K562 (cell line): ENCODE measurements around the gene ATP2A3. TPM values are rescaled to one million over a fixed set of nuclear protein-coding genes. Genes with fewer than 3 reads are reported as not detected.

Source experiments
- AFF1 ChIP-seq, 2 experiments: fragments of 450-650 bp; IDR thresholded peaks; 2 replicates each; pipeline ENCODE4 v1.6.1; 2018; ENCODE audit warnings: mild to moderate bottlenecking in 2 of 2, low read depth in 1 of 2; ENCODE audit not compliant: partially characterized antibody in 2 of 2
- ARNT ChIP-seq, 2 experiments: fragments of 450-650 bp; IDR thresholded peaks; 2 replicates each; pipeline ENCODE4 v1.6.1; 2016; ENCODE audit warnings: mild to moderate bottlenecking in 1 of 2
- ATF4 ChIP-seq: fragments of 450-650 bp; formaldehyde crosslinking; IDR thresholded peaks from 2 replicates; pipeline ENCODE4 v1.4.0; 2022; ENCODE audit warnings: mild to moderate bottlenecking, moderate library complexity
- CEBPG ChIP-seq, 3 experiments: fragments of 200-800 bp in 1 of 3; sonication (Bioruptor generic) in 1 of 3; sonication (generic) in 1 of 3; formaldehyde crosslinking in 1 of 3; IDR thresholded peaks in 2 of 3; conservative IDR thresholded peaks in 1 of 3; 2 replicates each; pipeline versions ENCODE4 v1.6.1 to v1.8.0; 2016 to 2022; ENCODE audit warnings: missing compliant biosample characterization in 2 of 3, missing genetic modification characterization in 2 of 3, mild to moderate bottlenecking in 1 of 3, missing genetic modification reagents in 1 of 3
- CHCHD3 ChIP-seq: fragments of 250-450 bp; sonication (Bioruptor Pico); IDR thresholded peaks from 2 replicates; pipeline ENCODE4 v2.1.2; 2022; ENCODE audit warnings: mild to moderate bottlenecking
- CHD2 ChIP-seq: IDR thresholded peaks from 2 replicates; pipeline ENCODE4 v1.6.1; 2011; ENCODE audit warnings: low read depth, low read length
- EGR1 ChIP-seq: fragments of 450-650 bp; conservative IDR thresholded peaks from 2 replicates; pipeline ENCODE4 v1.6.1; 2017; ENCODE audit warnings: mild to moderate bottlenecking
- ETV1 ChIP-seq: fragments of 450-650 bp; conservative IDR thresholded peaks from 2 replicates; pipeline ENCODE4 v1.6.1; 2016; ENCODE audit warnings: missing genetic modification characterization, control low read depth, low read depth, missing compliant biosample characterization
- FOS ChIP-seq: IDR thresholded peaks from 3 replicates; pipeline ENCODE4 v1.6.1; 2011; ENCODE audit not compliant: insufficient read length; ENCODE audit errors: extremely low read depth
- FOXJ2 ChIP-seq: fragments of 200-800 bp; sonication (Bioruptor generic); IDR thresholded peaks from 2 replicates; pipeline ENCODE4 v1.6.1; 2016; ENCODE audit warnings: missing genetic modification characterization, missing compliant biosample characterization
- MAX ChIP-seq: sonication (generic); formaldehyde crosslinking; IDR thresholded peaks from 2 replicates; pipeline ENCODE4 v1.9.0; 2022; ENCODE audit warnings: mild to moderate bottlenecking, missing genetic modification reagents
- MEIS2 ChIP-seq: fragments of 450-650 bp; IDR thresholded peaks from 2 replicates; pipeline ENCODE4 v1.6.1; 2014; ENCODE audit warnings: mild to moderate bottlenecking; ENCODE audit not compliant: partially characterized antibody
- MTA3 ChIP-seq: fragments of 450-650 bp; formaldehyde crosslinking; IDR thresholded peaks from 2 replicates; pipeline ENCODE4 v1.6.1; 2017; ENCODE audit warnings: mild to moderate bottlenecking, borderline replicate concordance
- MTF1 ChIP-seq: fragments of 250-450 bp; sonication (Bioruptor Pico); IDR thresholded peaks from 2 replicates; pipeline ENCODE4 v1.9.0; 2021; ENCODE audit warnings: moderate library complexity, mild to moderate bottlenecking, inconsistent platforms, borderline replicate concordance
- RCOR1 ChIP-seq, 2 experiments: IDR thresholded peaks; 2 replicates each; pipeline ENCODE4 v1.6.1; 2012; ENCODE audit warnings: low read depth in 2 of 2, low read length in 2 of 2, borderline replicate concordance in 1 of 2, improper control_type of control experiment in 1 of 2
- SOX6 ChIP-seq: fragments of 450-650 bp; IDR thresholded peaks from 2 replicates; pipeline ENCODE4 v1.6.1; 2014; ENCODE audit warnings: mild to moderate bottlenecking
- TAF9B ChIP-seq: fragments of 450-650 bp; IDR thresholded peaks from 2 replicates; pipeline ENCODE4 v1.6.1; 2018; ENCODE audit warnings: mild to moderate bottlenecking; ENCODE audit not compliant: partially characterized antibody
- TAL1 ChIP-seq: fragments of 450-650 bp; IDR thresholded peaks from 2 replicates; pipeline ENCODE4 v1.6.1; 2016; ENCODE audit warnings: mild to moderate bottlenecking
- ZC3H8 ChIP-seq: fragments of 450-650 bp; IDR thresholded peaks from 2 replicates; pipeline ENCODE4 v1.6.1; 2017
- ZNF311 ChIP-seq: fragments of 250-450 bp; sonication (Bioruptor Pico); IDR thresholded peaks from 2 replicates; pipeline ENCODE4 v1.4.0; 2020; ENCODE audit warnings: mild to moderate bottlenecking, moderate library complexity
- polyA plus RNA-seq, 8 experiments: library from polyadenylated mRNA; depleted of rRNA in 4 of 8; stranded (reverse) in 5 of 8; unstranded in 3 of 8; fragments of >200 nt; fragmentation: Nextera tagmentation in 2 of 8; fragmentation: Illumina TruSeq in 1 of 8; extraction: Ambion mirVana in 2 of 8; extraction: Trizol in 1 of 8; gene quantifications; 2 replicates each; pipeline versions ENCODE4 v1.2.1 to v1.2.3, GENCODE V29; 2011 to 2014; ENCODE audit warnings: inconsistent platforms in 1 of 8, missing spikeins in 1 of 8
- total RNA-seq, 7 experiments: library from RNA; depleted of rRNA in 6 of 7; stranded (reverse); fragments of >200 nt in 6 of 7; fragmentation: Illumina TruSeq in 2 of 7; extraction: Trizol in 2 of 7; gene quantifications; 2 replicates each; pipeline versions ENCODE4 v1.2.1 to v1.2.3, GENCODE V29; 2011 to 2021; ENCODE audit warnings: low replicate concordance in 1 of 7

The ATP2A3 gene
- total and polyA plus RNA-seq, 9 of the 15 experiments (the other 6 are each of a cell fraction or from before 2014, with no cell fraction given): 0.65 to 103 (median 31.3) TPM

- peak; percentile 72; the same call in 1 of the 2 replicates for TF ChIP-seq MTA3
- TF ChIP-seq FOXJ2 (tag): no peak
- no peak for TF ChIP-seq EGR1
- TF ChIP-seq CHD2: no peak
- TF ChIP-seq SOX6: peak; percentile 64
- TF ChIP-seq FOS: no peak
- peak; percentile 55 for TF ChIP-seq ZNF311
- peak; percentile 93 for TF ChIP-seq CEBPG (CRISPR knock-in tag; IDR thresholded peaks at IDR 0.05)
- TF ChIP-seq CEBPG (tag; conservative IDR thresholded peaks at IDR 0.05 in 1 of 2, IDR thresholded peaks at IDR 0.05 in 1 of 2): peak; percentile 26 to 86; a peak in 3 of 4 replicates
- peak; percentile 61 for TF ChIP-seq TAL1
- peak; percentile 53 for TF ChIP-seq MEIS2
- TF ChIP-seq CHCHD3 (CRISPR knock-in tag): no peak
- peak; percentile 89 for TF ChIP-seq ATF4 (CRISPR knock-in tag)
- no peak for TF ChIP-seq MAX
- peak in 1 of 2 experiments; percentile 59; a peak in 1 of 4 replicates for TF ChIP-seq RCOR1 (IDR thresholded peaks at IDR 0.05; ENCODE audit: borderline replicate concordance in 1 of 2, low read depth in 2 of 2, low read length in 2 of 2)
- no peak for TF ChIP-seq ZC3H8
- peak; percentile 64 for TF ChIP-seq ETV1
- peak in 1 of 2 experiments; percentile 76; a peak in 1 of 4 replicates for TF ChIP-seq ARNT (IDR thresholded peaks at IDR 0.05)
- peak; percentile 66 to 69 for TF ChIP-seq AFF1 (IDR thresholded peaks at IDR 0.05; ENCODE audit: low read depth in 1 of 2, partially characterized antibody in 2 of 2)
- no peak for TF ChIP-seq MTF1
- TF ChIP-seq TAF9B: peak; percentile 29
Measured at GRCh38 chr17:3968886-3969524, 4.8 kb upstream of the ATP2A3 start (continued).
